NB4 (cell line): ENCODE data around the gene TMEFF1.

Experiments used
- DNase-seq: peaks from one replicate; pipeline ENCODE4 v3.0.0; 2010; ENCODE audit warnings: low read depth
- H3K4me3 ChIP-seq: one replicate; pipeline ENCODE4 v1.5.1; 2011; ENCODE audit warnings: mild to moderate bottlenecking, low read depth, low read length, moderate library complexity
- MYC ChIP-seq: IDR thresholded peaks from 2 replicates; pipeline ENCODE4 v1.6.1; 2011; ENCODE audit warnings: low read depth, low read length
- POLR2A ChIP-seq: IDR thresholded peaks from 2 replicates; pipeline ENCODE4 v1.6.1; 2011; ENCODE audit warnings: mild to moderate bottlenecking; ENCODE audit not compliant: insufficient read length; ENCODE audit errors: extremely low read depth
- TF ChIP-seq, protein P1 (sequence below): IDR thresholded peaks from one replicate; pipeline ENCODE4 v1.5.1; 2012; ENCODE audit warnings: low read depth, low read length
- TF ChIP-seq, protein P2 (sequence below): IDR thresholded peaks from 2 replicates; pipeline ENCODE4 v1.6.1; 2011; ENCODE audit warnings: low read depth, low read length

The TMEFF1 gene

DNA sequence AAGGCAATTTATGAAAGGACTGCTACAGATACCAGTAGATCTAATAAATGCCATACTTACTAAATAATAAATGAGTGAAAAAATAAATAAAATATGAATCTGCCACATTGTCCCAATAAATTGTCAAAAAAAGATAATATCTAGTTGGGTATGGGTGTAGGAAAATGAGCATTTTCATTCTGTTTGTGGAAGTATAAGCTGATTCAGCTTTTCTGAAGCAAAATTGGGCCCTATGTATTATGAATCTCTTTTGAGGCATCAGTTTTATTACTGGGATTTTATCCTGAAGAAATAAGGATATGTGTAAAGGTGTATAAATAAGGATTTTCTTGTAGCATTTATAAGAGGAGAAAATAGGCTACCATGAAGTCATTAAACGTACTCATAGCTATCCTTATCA, 151.0 kb downstream of the TMEFF1 start:
- TF ChIP-seq POLR2A (no peak), MYC (no peak)
- TF ChIP-seq, protein P1, sequence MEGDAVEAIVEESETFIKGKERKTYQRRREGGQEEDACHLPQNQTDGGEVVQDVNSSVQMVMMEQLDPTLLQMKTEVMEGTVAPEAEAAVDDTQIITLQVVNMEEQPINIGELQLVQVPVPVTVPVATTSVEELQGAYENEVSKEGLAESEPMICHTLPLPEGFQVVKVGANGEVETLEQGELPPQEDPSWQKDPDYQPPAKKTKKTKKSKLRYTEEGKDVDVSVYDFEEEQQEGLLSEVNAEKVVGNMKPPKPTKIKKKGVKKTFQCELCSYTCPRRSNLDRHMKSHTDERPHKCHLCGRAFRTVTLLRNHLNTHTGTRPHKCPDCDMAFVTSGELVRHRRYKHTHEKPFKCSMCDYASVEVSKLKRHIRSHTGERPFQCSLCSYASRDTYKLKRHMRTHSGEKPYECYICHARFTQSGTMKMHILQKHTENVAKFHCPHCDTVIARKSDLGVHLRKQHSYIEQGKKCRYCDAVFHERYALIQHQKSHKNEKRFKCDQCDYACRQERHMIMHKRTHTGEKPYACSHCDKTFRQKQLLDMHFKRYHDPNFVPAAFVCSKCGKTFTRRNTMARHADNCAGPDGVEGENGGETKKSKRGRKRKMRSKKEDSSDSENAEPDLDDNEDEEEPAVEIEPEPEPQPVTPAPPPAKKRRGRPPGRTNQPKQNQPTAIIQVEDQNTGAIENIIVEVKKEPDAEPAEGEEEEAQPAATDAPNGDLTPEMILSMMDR: no peak
- TF ChIP-seq, protein P2, sequence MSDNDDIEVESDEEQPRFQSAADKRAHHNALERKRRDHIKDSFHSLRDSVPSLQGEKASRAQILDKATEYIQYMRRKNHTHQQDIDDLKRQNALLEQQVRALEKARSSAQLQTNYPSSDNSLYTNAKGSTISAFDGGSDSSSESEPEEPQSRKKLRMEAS: no peak
- no peak overlapping the region for H3K4me3 ChIP-seq
- DNase-seq: no peak

DNA sequence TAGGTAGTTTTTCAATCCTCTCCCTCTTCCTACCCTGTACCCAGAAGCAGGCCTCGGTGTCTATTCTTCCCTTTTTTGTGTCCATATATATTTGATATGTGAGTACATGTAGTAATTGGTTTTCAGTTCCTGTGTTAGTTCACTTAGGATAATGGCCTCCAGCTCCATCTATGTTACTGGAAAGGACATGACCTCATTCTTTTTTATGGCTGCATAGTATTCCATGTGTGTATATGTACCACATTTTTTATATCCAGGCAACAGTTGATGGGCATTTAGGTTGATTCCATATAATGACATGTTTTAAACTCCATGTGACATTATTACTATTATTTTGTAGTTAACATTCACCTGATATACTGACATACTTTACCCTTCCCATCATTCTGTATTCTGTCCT, 154.0 kb downstream of the TMEFF1 start:
- H3K4me3 ChIP-seq: no peak overlapping the region
- DNase-seq: no peak
- no peak for TF ChIP-seq MYC
- TF ChIP-seq, protein P2: no peak
- TF ChIP-seq POLR2A: no peak
- TF ChIP-seq, protein P1: no peak
